CD14-positive monocyte (primary cell): ENCODE results near the gene MAD1L1. TPM values are rescaled to one million over a fixed set of nuclear protein-coding genes. Genes with fewer than 3 reads are reported as not detected.

ENCODE experiments used
- DNase-seq, 3 donors: peaks; one replicate each; pipeline ENCODE4 v3.0.0-alpha.2; 2011 to 2022
- H2AFZ ChIP-seq: 2 replicates; pipeline ENCODE4 v1.6.0; 2012; ENCODE audit warnings: mild to moderate bottlenecking, low read depth, low read length, inconsistent platforms; ENCODE audit not compliant: insufficient read depth, poor library complexity, severe bottlenecking
- H3K27ac ChIP-seq, 2 donors: 1 replicate in 1 of 2; 2 replicates in 1 of 2; pipeline ENCODE4 v1.5.1; 2012 to 2013; ENCODE audit warnings: low read length in 2 of 2, control low read depth in 1 of 2, inconsistent platforms in 1 of 2, low read depth in 1 of 2, mild to moderate bottlenecking in 1 of 2
- H3K27me3 ChIP-seq, 2 donors: one replicate each; pipeline versions ENCODE4 v1.6.0 to v1.6.1; 2011 to 2013; ENCODE audit warnings: low read length in 2 of 2; ENCODE audit not compliant: control insufficient read depth in 2 of 2, insufficient read depth in 2 of 2
- H3K36me3 ChIP-seq, 2 donors: replicated peaks in 1 of 2; 1 replicate in 1 of 2; 2 replicates in 1 of 2; pipeline versions ENCODE4 v1.5.1 to v1.6.1; 2012 to 2013; ENCODE audit warnings: low read length in 2 of 2, control low read depth in 1 of 2, inconsistent platforms in 1 of 2, mild to moderate bottlenecking in 1 of 2; ENCODE audit not compliant: insufficient read depth in 2 of 2, control insufficient read depth in 1 of 2
- H3K4me1 ChIP-seq, 2 donors: 1 replicate in 1 of 2; 2 replicates in 1 of 2; pipeline versions ENCODE4 v1.5.1 to v1.6.1; 2012 to 2013; ENCODE audit warnings: low read length in 2 of 2, control low read depth in 1 of 2, inconsistent platforms in 1 of 2, mild to moderate bottlenecking in 1 of 2, moderate library complexity in 1 of 2; ENCODE audit not compliant: insufficient read depth in 2 of 2, control insufficient read depth in 1 of 2
- H3K4me2 ChIP-seq: replicated peaks from 2 replicates; pipeline ENCODE3; 2012; ENCODE audit warnings: low read length, moderate library complexity, mild to moderate bottlenecking; ENCODE audit not compliant: poor library complexity, severe bottlenecking; ENCODE audit errors: extremely low read depth
- H3K4me3 ChIP-seq, 3 experiments: fragments of 200-600 bp in 1 of 3; sonication (generic) in 1 of 3; replicated peaks in 1 of 3; 1 replicate in 2 of 3; 2 replicates in 1 of 3; pipeline ENCODE4 v1.5.1; 2011 to 2013; ENCODE audit warnings: low read length in 3 of 3, mild to moderate bottlenecking in 3 of 3, control low read depth in 2 of 3, low read depth in 2 of 3, inconsistent platforms in 1 of 3, moderate library complexity in 1 of 3
- H3K79me2 ChIP-seq: 2 replicates; pipeline ENCODE4 v1.6.0; 2012; ENCODE audit warnings: mild to moderate bottlenecking, control low read depth, inconsistent platforms, low read length, moderate library complexity; ENCODE audit not compliant: insufficient read depth
- H3K9ac ChIP-seq: 2 replicates; pipeline ENCODE4 v1.6.0; 2017; ENCODE audit warnings: low read length, mild to moderate bottlenecking; ENCODE audit not compliant: insufficient read depth, poor library complexity, severe bottlenecking
- H3K9me3 ChIP-seq, 2 donors: replicated peaks in 1 of 2; 1 replicate in 1 of 2; 2 replicates in 1 of 2; pipeline versions ENCODE4 v1.5.1 to v1.6.1; 2012 to 2013; ENCODE audit warnings: low read length in 2 of 2, control low read depth in 1 of 2; ENCODE audit not compliant: control insufficient read depth in 1 of 2, insufficient read depth in 1 of 2
- H4K20me1 ChIP-seq: 2 replicates; pipeline ENCODE4 v1.6.0; 2012; ENCODE audit warnings: mild to moderate bottlenecking, low read length, control low read depth, moderate library complexity; ENCODE audit not compliant: insufficient read depth
- H3K27ac Mint-ChIP-seq, 7 donors: one replicate each; pipeline ENCODE4 v1.8.0; 2020; ENCODE audit warnings: mild to moderate bottlenecking in 7 of 7, mixed read lengths in 7 of 7, moderate library complexity in 6 of 7, inconsistent platforms in 2 of 7
- H3K27me3 Mint-ChIP-seq, 3 donors: one replicate each; pipeline ENCODE4 v1.8.0; 2021 to 2022; ENCODE audit warnings: low read depth in 3 of 3, mild to moderate bottlenecking in 3 of 3, mixed read lengths in 3 of 3, moderate library complexity in 3 of 3, inconsistent platforms in 1 of 3
- H3K36me3 Mint-ChIP-seq, 2 donors: one replicate each; pipeline ENCODE4 v1.8.0; 2020; ENCODE audit warnings: mixed read lengths in 2 of 2, inconsistent platforms in 1 of 2, mild to moderate bottlenecking in 1 of 2
- H3K4me1 Mint-ChIP-seq: one replicate; pipeline ENCODE4 v1.8.0; 2020; ENCODE audit warnings: mild to moderate bottlenecking, mixed read lengths
- H3K4me3 Mint-ChIP-seq, 2 donors: one replicate each; pipeline ENCODE4 v1.8.0; 2020; ENCODE audit warnings: mild to moderate bottlenecking in 2 of 2, mixed read lengths in 2 of 2, moderate library complexity in 1 of 2
- H3K9me3 Mint-ChIP-seq, 7 donors: one replicate each; pipeline ENCODE4 v1.8.0; 2020 to 2022; ENCODE audit warnings: mixed read lengths in 7 of 7, mild to moderate bottlenecking in 6 of 7, moderate library complexity in 6 of 7, inconsistent platforms in 2 of 7
- CTCF ChIP-seq: fragments of 200-600 bp; IDR thresholded peaks from one replicate; pipeline ENCODE4 v1.8.0; 2022; ENCODE audit warnings: antibody characterized with exemption, mild to moderate bottlenecking
- WGBS: methylation state at CpG from one replicate; pipeline ENCODE4 v1.1.5; 2013; ENCODE audit warnings: missing lambda C conversion rate; ENCODE audit not compliant: insufficient coverage; 5-methylcytosine and 5-hydroxymethylcytosine counted together
- intact Hi-C, 2 donors: fragments of 100-400 bp; cut with micrococcal nuclease; formaldehyde crosslinking; loops; one replicate each; pipeline versions ENCODE4 v1.15.0 to v1.15.1; 2023
- polyA plus RNA-seq, 3 donors: library from polyadenylated mRNA; depleted of rRNA in 1 of 3; unstranded in 2 of 3; stranded (reverse) in 1 of 3; fragments of 300-500 nt in 2 of 3; fragments of >200 nt in 1 of 3; fragmentation: Illumina TruSeq in 2 of 3; gene quantifications; 1 replicate in 2 of 3; 2 replicates in 1 of 3; pipeline ENCODE4 v1.2.3, GENCODE V29; 2012 to 2021

MAD1L1 gene
- polyA plus RNA-seq, 3 donors: 22.0 to 39.4 (median 33.2) TPM

GRCh38 chr7:2065528-2065927 is 167.2 kb downstream of the MAD1L1 start:
- H3K4me2 ChIP-seq: no peak overlapping the region

GRCh38 chr7:2063563-2064260 is 169.0 kb downstream of the MAD1L1 start:
- Histone ChIP-seq H3K79me2 (no peaks in the 10 kb centered on the region), H3K27me3 (no peaks in the 10 kb centered on the region), H3K9ac (peak overlapping the region; percentile 28), H3K4me2 (no peak overlapping the region), H3K4me1 (peaks cover 12 to 21% of the 10 kb centered on the region in 2 donors), H3K36me3 (peaks cover 15 to 35% of the 10 kb centered on the region in 2 donors), H3K4me3 (no peak overlapping the region), H3K9me3 (peaks cover 10 to 14% of the 10 kb centered on the region in 2 donors), H3K27ac (peak overlapping the region in 1 of 2 donors; percentile 46), H2AFZ (no peak overlapping the region), H4K20me1 (no peaks in the 10 kb centered on the region)
- H3K27me3 Mint-ChIP-seq: peaks cover 0 to 6% (median 4%) of the 10 kb centered on the region in 3 donors
- H3K36me3 Mint-ChIP-seq: peaks cover 32 to 55% of the 10 kb centered on the region in 2 donors
- peaks cover 25% of the 10 kb centered on the region for H3K4me1 Mint-ChIP-seq
- TF ChIP-seq CTCF: no peak
- peak overlapping the region in 5 of 7 donors; percentile 59 to 92 (median 73) for H3K27ac Mint-ChIP-seq
- peaks cover 10 to 15% (median 13%) of the 10 kb centered on the region in 7 donors for H3K9me3 Mint-ChIP-seq
- peak; percentile 22 to 48 (median 41) for DNase-seq
- intact Hi-C loops: no loop called here
- WGBS: 54% methylated on average over 24 of the region's 24 CpGs
- peak overlapping the region; percentile 20 to 72 for H3K4me3 Mint-ChIP-seq

More at GRCh38 chr7:2065528-2065927, 167.2 kb downstream of the MAD1L1 start:
- Mint-ChIP-seq H3K4me1 (peaks cover 27% of the 10 kb centered on the region), H3K9me3 (peaks cover under 1 to 7% (median 4%) of the 10 kb centered on the region in 7 donors), H3K4me3 (no peak overlapping the region), H3K27me3 (peaks cover 0 to 5% (median 4%) of the 10 kb centered on the region in 3 donors), H3K36me3 (peaks cover 31 to 52% of the 10 kb centered on the region in 2 donors), H3K27ac (peak overlapping the region in 1 of 7 donors; percentile 54)
- Histone ChIP-seq H3K9me3 (peaks cover 3 to 5% of the 10 kb centered on the region in 2 donors), H2AFZ (no peak overlapping the region), H3K27me3 (no peaks in the 10 kb centered on the region), H3K36me3 (peaks cover 18 to 31% of the 10 kb centered on the region in 2 donors), H3K9ac (no peak overlapping the region), H3K4me1 (peaks cover 12 to 21% of the 10 kb centered on the region in 2 donors), H3K4me3 (no peak overlapping the region), H4K20me1 (no peaks in the 10 kb centered on the region), H3K27ac (no peak overlapping the region), H3K79me2 (no peaks in the 10 kb centered on the region)
- WGBS: 95% methylated on average over 12 of the region's 13 CpGs
- intact Hi-C loops: no loop called here
- DNase-seq: no peak
- TF ChIP-seq CTCF: no peak
